CD4-positive, alpha-beta T cell treated with Interleukin-6 for 4 hours (primary cell): ENCODE data around the gene ATP6AP1.

Source experiments
- DNase-seq: peaks from one replicate; pipeline ENCODE4 v3.0.0-alpha.2; 2020; ENCODE audit warnings: mixed read lengths

ATP6AP1 gene

DNA sequence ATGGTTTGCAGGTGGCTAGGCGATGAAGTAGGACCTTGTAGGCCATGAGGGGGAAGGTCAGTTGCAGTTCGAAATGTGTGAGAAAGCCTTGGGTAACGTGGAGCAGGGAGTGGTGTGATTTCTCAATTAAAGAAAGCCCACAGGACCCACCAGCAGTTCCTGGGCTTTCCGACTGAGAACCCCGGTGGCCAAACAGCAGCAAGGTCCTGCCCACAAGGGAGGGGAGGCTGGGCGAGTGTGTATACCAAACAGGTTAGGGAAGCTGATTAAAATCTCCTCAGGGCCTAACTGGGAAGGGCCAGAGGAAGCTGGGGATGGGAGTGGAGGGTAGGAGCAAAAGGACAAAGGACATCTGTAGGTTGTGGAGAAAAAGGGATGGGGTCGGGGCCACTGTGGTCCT lies 2.4 kb downstream of the ATP6AP1 start:
- DNase-seq: no peak

DNA sequence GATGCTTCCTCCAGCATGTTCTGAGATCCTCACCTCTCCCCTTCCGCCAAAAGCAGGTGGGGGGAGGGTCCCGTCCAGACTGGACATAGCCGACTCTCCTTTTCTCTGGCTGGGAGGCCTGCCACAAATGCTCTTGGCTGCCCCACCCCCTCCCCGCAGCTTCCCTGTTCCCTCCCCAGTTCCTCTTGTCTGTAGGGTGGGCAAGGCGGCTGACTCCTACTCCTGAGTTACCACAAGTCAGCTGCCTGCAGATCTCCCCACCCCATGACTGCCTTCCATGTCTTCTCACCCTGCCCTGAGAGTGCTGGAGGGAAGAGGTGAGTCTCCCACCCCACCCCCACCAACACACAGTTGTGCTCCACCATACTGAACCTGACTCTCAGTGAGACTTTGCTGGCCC lies 2.9 kb downstream of the ATP6AP1 start:
- no peak for DNase-seq

DNA sequence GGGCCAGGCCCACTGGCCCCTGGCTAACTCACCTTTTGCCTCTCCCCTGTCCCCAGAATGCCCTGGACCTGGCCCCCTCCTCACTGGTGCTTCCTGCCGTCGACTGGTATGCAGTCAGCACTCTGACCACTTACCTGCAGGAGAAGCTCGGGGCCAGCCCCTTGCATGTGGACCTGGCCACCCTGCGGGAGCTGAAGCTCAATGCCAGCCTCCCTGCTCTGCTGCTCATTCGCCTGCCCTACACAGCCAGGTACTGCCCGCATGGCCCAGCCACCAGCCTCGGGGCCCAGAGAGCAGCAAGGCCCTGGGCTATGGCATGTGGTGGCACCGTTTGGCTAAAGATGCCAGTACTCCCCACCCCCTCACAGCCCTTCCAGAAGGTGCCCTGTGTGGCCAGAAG lies 3.7 kb downstream of the ATP6AP1 start:
- DNase-seq: no peak

DNA sequence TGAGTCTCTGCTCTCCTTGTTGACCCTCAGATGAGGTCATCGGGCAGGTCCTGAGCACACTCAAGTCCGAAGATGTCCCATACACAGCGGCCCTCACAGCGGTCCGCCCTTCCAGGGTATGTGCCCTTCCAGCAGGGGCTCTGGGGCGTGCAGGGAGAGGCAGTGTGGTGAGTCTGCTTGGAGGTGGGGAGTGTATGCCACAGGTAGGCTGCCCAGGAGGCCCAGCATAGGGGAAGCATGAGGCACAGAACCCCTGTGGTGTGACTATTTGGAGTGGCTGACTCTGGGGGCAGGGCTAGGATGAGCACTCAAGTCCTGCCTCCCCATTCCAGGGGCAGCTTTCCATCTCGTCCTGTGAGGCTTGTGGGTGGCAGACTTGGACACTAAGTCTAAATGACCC lies 5.1 kb downstream of the ATP6AP1 start:
- DNase-seq: no peak

DNA sequence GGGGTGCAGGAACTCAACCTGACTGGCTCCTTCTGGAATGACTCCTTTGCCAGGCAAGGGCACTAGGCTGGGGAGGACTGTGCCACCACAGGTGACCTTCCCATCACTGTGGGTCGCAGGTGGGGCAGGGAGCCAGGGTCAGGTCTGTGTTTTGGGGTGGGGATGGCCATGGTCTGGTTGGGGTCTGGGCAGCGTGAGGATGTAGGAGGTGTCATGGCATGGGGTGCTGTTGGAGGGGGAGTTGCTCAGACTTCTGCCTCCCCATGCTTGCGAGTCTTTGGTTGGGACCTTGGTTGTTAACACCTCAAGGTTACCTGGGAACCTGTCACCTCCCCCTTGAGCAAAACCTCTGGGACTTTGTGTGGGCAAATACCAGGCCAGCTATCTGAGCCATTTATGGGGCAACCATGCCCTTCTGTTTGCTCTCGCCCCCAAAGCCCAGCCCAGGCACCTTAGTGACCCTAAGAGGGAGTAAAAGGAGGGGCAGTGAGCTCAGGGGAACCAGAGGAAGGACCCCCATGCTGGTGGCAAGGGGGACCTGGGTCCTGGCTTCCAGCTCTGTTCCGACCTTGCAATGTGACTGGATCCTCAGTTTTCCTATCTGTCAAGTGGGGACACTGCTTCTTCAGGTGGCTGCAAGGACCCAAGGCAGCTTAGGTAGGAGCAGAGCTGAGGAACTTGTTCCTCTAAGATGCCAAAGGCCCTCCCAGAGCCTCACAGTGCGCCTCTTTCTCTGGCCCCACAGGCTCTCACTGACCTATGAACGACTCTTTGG lies 6.1 kb downstream of the ATP6AP1 start:
- no peak for DNase-seq

DNA sequence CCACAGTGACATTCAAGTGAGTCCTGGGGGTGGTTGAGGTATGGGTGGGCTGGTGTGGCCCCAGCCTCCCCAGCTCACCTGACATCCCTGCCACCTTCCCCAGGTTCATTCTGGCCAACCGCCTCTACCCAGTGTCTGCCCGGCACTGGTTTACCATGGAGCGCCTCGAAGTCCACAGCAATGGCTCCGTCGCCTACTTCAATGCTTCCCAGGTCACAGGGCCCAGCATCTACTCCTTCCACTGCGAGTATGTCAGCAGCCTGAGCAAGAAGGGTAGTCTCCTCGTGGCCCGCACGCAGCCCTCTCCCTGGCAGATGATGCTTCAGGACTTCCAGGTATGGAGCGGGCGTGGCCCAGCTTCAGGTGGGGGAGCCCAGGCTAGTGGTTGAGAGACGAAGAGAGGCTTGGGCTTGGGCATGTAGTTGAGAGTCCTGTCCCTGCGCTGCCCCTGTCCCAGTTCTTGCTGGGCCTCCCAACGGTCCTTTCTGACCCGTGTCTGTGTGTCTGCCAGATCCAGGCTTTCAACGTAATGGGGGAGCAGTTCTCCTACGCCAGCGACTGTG lies 6.8 kb downstream of the ATP6AP1 start:
- DNase-seq: no peak

DNA sequence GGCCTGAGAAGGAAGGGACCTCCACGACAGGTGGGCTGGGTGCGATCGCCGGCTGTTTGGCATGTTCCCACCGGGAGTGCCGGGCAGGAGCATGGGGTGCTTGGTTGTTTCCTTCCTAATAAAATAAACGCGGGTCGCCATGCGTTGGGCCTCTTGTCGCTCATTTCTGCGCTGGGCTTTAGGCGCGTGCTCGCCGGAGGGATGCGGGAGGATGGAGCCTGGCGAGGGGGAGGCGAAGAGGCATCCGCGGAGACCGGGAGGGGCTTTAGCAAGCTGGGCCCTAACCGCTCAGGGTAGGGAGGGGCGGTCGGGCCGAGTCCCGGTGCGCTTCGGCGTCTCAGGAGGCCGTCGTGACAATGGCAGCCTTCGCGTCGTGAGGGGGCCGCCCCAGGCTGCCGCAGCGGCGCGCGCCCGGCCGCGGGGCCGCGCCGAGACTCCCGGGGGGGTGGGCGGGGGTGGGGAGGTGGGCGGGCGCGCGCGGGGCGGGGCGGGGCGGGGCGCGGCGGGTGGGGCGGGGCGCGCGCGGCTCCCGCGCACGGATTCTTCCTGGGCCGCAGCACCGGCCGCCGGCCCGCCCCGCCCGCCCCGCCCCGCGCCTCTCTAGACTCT lies 8.0 kb downstream of the ATP6AP1 start:
- DNase-seq: peak; percentile 58

DNA sequence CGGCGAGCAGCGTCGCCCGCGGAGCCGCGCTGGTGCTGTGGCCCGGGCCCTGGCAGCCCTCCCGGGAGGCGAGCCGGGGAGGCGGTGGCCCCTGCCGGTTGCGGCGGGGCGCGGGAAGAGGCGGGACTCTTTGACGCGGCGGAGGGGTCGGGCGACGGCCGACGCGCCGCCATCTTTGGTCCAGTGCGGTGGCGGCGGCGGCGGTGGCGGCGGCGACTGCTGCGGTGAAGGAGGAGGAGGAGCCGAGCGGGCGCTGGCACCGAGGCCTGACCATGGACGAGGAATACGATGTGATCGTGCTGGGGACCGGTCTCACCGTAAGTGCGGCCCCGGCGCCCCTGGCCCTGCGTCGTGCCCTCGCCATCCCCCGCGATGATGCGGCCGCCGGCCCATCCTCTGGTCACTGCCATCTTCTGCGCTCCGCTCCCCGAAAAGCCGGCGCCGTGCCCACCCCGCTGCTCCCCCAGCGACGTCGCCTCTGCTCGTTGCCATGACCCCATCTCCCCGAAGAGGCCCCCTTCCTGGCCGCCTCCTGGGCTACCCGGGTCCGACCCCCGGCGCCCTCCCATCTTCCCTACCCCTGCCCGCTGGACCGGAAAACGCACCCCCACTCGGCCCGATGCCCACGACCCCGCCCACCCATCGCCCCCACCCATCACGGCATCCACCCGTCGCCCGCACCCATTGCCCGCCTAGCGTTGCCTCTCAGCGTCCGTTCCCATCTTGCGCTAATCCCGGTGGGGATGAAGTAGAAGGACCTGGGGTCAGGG lies 8.7 kb downstream of the ATP6AP1 start, which contains the start of gene GDI1:
TSS of gene GDI1 (plus strand) at position 172 of the 770 bp plus-strand sequence. CDS start at position 273, 101 bp downstream.
- DNase-seq: peak; percentile 60

DNA sequence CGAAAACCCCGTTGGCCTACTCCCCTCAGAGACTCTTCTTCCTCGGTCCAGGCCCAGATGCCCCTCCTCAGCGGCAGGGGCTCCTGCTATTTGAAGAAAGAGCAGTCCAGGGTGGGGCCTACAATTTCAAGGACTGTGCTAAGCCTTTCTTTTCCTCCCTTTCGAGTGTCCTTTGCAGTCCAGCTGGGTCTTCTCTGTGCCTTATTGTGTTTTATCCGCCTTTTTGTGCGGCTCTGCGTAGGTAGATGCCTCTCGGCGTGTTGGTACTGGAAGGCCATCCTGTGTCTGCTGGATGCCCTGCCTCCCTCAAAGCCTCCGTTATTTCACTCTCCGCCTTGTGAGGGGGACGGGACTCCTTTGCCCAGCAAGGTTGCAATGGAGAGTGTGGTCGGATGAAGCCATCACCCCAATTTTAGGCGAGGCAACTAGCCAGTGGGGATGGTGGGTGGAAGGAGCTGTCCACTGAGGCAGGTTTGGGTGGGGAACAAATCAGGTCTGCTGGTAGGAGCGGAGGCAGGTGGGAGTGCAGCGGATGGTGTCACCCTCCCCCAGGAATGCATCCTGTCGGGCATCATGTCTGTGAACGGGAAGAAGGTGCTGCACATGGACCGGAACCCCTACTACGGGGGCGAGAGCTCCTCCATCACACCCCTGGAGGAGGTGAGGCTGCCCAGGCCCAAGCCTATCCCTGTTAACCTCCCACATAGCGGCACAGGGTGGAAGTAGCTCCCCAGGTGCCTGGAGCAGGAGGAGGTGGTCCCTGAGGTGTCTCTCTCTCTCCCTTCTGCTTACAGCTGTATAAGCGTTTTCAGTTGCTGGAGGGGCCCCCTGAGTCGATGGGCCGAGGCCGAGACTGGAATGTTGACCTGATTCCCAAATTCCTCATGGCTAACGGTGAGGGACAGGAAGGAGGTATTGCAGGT lies 9.8 kb downstream of the ATP6AP1 start:
- no peak for DNase-seq

DNA sequence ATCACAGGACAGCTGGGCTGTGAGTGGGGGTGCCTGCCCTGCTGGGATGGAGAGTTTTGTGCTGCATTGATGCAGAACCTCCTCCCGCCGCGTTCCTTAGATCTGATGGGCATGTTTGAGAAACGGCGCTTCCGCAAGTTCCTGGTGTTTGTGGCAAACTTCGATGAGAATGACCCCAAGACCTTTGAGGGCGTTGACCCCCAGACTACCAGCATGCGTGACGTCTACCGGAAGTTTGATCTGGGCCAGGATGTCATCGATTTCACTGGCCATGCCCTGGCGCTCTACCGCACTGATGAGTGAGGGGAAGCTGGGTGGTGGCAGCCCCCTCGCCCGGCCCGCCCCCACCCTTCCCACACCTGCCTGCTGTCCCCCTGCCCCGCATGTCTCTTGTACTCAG lies 11.4 kb downstream of the ATP6AP1 start:
- DNase-seq: no peak

DNA sequence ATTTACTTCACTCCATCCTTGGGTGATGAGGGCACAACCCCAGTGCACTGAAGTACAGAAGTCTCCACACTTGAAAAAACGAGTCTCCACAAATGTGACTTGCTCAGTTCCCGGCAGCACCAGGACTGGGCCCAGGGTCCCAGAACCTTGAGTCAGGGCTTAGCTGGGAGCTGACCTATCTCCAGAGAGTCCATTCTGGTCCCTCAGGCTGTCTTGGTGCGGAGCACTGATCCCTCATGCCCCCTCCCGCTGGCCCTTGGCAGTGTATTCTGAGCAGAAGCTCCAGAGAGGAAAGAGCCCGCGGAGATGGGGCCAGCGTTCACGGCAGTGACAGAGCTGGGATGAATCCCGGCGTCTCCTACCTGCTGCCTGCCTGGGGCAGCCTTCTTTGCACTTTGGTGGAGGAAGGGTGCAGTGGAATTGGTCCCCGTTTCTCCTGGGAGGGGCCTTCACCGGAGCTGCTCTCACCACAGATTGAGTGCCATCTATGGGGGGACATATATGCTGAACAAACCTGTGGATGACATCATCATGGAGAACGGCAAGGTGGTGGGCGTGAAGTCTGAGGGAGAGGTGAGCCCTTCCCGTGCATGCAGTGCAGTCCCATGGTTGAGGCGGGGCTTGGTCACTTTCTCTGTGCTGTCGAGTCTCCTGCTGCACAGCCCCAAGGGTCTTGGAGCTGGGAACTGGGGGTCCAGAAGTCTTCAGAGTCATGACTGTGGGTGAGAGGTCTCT lies 12.3 kb downstream of the ATP6AP1 start:
- no peak for DNase-seq

DNA sequence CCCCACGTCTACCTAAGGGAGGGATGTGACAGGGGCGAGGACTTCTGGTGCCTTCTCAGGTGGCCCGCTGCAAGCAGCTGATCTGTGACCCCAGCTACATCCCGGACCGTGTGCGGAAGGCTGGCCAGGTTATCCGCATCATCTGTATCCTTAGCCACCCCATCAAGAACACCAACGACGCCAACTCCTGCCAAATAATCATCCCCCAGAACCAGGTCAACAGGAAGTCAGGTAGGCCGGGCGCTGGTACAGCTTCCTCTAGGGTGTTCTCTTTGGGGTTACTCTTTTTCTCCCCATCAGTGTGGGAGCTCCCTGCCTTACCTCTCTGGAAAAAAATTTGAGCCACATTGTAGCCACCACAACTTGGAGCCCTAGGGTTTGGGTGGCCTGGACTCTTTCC lies 13.1 kb downstream of the ATP6AP1 start:
- peak; percentile 31 for DNase-seq

DNA sequence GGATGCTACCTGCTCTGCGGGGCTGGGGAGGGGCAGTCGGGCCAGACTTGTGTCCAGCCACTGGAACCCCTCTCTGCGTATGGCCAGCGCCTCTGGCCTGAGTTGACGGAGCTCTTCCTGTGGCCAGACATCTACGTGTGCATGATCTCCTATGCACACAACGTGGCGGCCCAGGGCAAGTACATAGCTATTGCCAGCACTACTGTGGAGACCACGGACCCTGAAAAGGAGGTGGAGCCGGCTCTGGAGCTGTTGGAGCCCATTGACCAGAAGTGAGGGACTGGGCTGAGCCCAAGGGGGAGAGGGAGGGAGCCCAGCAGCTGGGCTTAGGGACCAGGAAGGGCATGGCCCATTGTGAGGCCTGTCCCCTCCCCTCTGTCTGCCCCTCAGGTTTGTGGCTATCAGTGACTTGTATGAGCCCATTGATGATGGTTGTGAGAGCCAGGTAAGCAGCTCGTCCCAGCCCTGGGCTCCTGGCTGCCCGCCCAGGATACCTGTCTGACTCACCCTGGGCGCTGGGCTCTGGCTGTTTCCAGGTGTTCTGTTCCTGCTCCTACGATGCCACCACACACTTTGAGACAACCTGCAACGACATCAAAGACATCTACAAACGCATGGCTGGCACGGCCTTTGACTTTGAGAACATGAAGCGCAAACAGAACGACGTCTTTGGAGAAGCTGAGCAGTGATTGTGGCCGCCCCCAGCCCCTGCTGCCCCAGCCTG lies 13.7 kb downstream of the ATP6AP1 start:
- DNase-seq: no peak

DNA sequence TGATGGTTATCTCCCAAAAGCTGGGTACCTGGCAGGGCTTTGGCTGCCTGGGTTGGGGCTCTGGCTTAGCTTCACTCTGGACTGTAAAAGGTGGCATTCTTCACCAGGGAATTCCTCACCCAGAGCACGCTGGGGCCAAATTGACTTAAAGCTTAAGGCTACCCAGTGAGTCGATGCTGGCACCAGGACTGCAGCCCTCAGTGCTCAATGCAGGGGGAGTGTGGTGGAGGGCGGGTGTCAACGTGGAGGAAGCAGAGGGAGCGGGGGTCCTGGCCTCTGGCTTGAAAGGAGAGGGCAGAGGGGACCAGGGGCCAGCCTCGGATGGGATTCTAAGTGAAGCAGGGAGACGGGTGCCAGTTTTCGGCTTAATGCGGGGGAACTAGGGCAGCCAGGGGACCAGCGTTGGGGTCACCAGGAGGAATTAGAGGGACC lies 15.0 kb downstream of the ATP6AP1 start:
- no peak for DNase-seq

DNA sequence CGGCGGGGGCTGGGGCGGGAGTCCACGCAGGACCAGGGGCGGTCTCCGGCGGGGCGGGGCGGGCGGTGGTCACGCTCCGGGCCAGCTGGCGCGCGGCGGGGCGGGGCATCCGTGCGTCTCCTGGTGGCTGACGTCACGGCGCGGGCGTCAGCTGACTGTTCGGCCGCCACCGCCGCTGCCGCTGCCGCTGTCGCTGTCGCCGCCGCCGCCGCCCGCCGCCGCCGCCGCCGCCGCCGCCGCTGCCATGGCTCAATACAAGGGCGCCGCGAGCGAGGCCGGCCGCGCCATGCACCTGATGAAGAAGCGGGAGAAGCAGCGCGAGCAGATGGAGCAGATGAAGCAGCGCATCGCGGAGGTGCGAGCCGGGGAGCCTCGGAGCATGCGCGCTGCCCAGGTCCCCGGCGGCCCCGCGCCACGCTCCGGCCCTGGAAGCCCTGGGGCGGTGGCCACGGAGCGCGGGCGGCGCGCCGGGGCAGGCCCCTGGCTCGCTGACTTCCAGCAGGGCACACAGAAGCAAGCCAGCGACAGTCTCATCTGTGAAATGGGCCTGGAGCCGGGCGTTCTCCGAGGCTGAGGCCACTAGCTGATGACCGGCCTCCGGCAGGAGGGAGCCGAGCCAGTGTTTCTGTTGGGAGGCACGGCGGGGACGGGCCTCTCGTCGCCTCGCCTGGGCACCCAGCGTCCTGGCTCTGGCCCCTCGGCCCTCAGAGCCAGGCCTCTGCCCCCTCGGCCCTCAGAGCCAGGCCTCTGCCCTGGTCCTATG lies 15.7 kb downstream of the ATP6AP1 start, which contains the start of gene FAM50A:
TSS of gene FAM50A (plus strand) at position 150 of the 763 bp plus-strand sequence. CDS start at position 245, 95 bp downstream.
- DNase-seq: peak; percentile 78

DNA sequence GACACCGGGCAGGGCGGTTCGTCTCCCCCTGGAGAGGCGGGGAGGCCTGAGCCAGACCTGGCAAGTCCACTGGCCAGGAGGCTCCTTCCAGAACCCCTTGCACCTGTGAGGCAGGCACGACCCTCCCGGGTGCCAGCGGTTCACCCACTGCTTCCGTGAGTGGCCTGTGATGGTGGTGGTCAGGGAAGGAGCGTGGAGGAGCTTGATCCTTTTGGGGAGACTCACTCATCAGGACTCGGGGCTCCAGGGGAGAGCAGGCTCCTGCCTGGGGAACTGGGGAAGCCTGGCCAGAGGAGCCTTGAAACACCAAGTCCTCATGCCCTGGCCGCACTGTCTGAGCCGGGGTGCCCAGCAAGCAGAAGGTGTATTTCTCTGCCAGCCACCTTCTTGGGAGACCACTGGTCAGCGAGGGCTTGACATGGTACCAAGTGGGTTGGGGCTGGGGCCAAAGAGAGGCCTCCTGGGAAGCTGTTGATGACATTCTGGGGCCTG lies 16.3 kb downstream of the ATP6AP1 start:
- no peak for DNase-seq

DNA sequence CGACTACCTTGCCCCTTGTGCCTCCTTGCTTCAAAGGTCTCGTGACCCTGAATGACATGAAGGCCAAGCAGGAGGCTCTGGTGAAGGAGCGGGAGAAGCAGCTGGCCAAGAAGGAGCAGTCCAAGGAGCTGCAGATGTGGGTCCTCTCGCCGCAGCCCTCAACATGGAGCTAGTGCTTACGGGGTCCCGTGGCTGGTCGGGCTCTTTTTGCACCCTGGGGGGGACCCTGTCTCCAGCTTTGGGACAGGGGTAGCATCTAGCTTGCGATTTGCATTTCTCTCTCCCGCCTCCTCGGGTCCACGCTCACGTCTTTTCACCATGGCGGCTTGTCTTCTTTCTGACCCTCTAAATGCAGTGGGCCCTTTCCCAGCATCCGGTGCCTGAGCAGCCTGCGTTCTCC lies 17.3 kb downstream of the ATP6AP1 start:
- DNase-seq: no peak

DNA sequence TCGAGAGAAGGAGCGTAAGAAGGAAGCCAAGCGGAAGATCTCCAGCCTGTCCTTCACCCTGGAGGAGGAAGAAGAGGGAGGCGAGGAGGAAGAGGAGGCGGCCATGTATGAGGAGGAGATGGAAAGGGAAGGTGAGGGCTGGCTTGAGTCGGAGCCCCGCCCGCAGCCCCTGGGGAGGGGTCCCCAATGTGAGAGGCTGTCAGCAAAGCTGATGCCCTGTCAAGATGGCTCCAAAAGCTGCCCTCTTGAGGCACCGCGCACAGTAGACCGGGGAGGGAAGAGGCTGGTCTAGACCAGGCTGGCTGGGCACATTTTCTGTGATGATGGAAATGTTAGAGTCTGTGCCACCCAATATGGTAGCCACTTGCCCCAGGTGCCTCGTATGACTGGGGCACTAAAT lies 18.0 kb downstream of the ATP6AP1 start:
- no peak for DNase-seq

DNA sequence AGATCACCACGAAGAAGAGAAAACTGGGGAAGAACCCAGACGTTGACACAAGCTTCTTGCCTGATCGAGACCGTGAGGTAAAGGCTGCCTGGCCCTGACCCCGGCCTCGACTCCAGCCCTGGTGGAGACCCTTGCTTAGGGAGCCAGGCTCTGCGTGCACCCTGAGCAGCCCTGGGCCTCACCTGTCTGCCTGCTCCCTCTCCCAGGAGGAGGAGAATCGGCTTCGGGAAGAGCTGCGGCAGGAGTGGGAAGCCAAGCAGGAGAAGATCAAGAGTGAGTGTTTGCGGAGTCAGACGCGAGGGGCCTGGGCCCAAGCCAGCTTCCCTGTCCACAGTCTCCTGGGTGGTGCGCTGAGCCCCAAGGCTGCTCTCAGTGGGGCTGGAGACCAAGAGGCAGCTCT lies 20.0 kb downstream of the ATP6AP1 start:
- no peak for DNase-seq

DNA sequence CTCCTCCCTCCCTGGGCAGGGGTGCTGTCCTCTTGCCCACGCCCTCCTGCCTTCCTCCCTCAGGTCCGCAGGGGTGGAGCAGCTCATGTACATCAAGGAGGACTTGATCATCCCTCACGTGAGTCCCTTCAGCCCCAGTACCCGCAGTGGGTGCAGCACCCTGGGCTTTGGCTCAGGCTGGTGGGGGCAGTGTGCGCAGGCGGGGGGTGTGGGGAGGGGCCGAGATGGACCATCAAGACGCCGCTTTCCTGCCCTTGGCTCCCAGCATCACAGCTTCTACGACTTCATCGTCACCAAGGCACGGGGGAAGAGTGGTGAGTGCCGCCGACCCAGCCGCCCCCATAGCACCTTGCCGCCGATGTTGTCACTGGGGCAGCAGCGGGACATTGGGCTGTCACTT lies 21.1 kb downstream of the ATP6AP1 start:
- DNase-seq: no peak
